ENCODE measurements around the gene STEAP3. TPM values are rescaled to one million over a fixed set of nuclear protein-coding genes. Genes with fewer than 3 reads are reported as not detected.

The STEAP3 gene
- total RNA-seq, 1 experiment from 2014 or later, result not detected

- Histone ChIP-seq H3K9me2 (replicated peaks; ENCODE audit: insufficient read depth, low read length) (no peaks in the 10 kb centered on the region), H3K9me3 (ENCODE audit: low read length) (no peaks in the 10 kb centered on the region), H2AFZ (ENCODE audit: low read length) (no peak overlapping the region), H3K36me3 (ENCODE audit: insufficient read depth, low read length) (no peaks in the 10 kb centered on the region), H3K27ac (ENCODE audit: low read length) (no peak overlapping the region), H3K27me3 (ENCODE audit: low read length) (no peaks in the 10 kb centered on the region), H3K4me3 (ENCODE audit: low read length) (no peak overlapping the region), H3K4me1 (ENCODE audit: low read length) (no peaks in the 10 kb centered on the region), H3K9ac (ENCODE audit: low read length) (no peak overlapping the region), H4K20me1 (ENCODE audit: insufficient read depth, low read depth, low read length) (no peaks in the 10 kb centered on the region), H3K4me2 (ENCODE audit: low read depth, low read length, poor library complexity, severe bottlenecking) (no peak overlapping the region), H3K79me2 (ENCODE audit: low read length) (no peaks in the 10 kb centered on the region)
- DNase-seq, result no peak
Measured at GRCh38 chr2:119179991-119180390, 43.6 kb upstream of the STEAP3 start.

DNA sequence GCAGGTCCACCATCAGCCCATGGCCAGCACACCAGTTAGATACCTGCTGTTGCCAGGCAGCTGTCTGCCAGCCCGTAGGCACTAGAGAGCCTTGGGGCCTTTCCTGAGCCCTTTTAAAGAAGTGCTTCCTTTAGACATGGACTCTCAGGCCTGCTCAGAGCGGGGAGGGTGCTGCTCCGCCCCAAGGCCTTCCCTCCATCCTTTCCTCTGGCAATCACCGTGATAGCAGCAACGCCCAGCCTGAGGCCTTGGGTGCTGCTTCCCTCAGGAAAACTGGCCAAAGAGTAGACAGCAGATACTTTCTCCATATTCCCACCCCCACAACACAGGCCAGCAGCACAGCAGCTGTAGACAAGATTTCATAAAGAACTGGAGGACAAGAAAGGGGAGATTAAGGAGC is 42.7 kb upstream of the STEAP3 start:
- no peak overlapping the region for H3K9ac ChIP-seq (ENCODE audit: low read length)
- H3K27me3 ChIP-seq (ENCODE audit: low read length), result no peaks in the 10 kb centered on the region
- H3K79me2 ChIP-seq (ENCODE audit: low read length), result no peaks in the 10 kb centered on the region
- H3K9me3 ChIP-seq (ENCODE audit: low read length), result no peaks in the 10 kb centered on the region
- H3K4me1 ChIP-seq (ENCODE audit: low read length), result no peaks in the 10 kb centered on the region
- H3K27ac ChIP-seq (ENCODE audit: low read length), result no peak overlapping the region
- H3K4me3 ChIP-seq (ENCODE audit: low read length), result no peak overlapping the region
- H3K4me2 ChIP-seq (ENCODE audit: low read depth, low read length, poor library complexity, severe bottlenecking), result no peak overlapping the region
- no peaks in the 10 kb centered on the region for H3K36me3 ChIP-seq (ENCODE audit: insufficient read depth, low read length)
- H3K9me2 ChIP-seq (replicated peaks; ENCODE audit: insufficient read depth, low read length), result no peaks in the 10 kb centered on the region
- no peak for DNase-seq
- H4K20me1 ChIP-seq (ENCODE audit: insufficient read depth, low read depth, low read length), result no peaks in the 10 kb centered on the region
- no peak overlapping the region for H2AFZ ChIP-seq (ENCODE audit: low read length)

GRCh38 chr2:119181391-119181790 is 42.2 kb upstream of the STEAP3 start:
- no peak overlapping the region for H3K4me3 ChIP-seq (ENCODE audit: low read length)
- H2AFZ ChIP-seq (ENCODE audit: low read length), result no peak overlapping the region
- no peaks in the 10 kb centered on the region for H3K79me2 ChIP-seq (ENCODE audit: low read length)
- no peak overlapping the region for H3K4me2 ChIP-seq (ENCODE audit: low read depth, low read length, poor library complexity, severe bottlenecking)
- no peak overlapping the region for H3K9ac ChIP-seq (ENCODE audit: low read length)
- DNase-seq, result no peak
- no peaks in the 10 kb centered on the region for H3K4me1 ChIP-seq (ENCODE audit: low read length)
- H3K36me3 ChIP-seq (ENCODE audit: insufficient read depth, low read length), result no peaks in the 10 kb centered on the region
- no peak overlapping the region for H3K27ac ChIP-seq (ENCODE audit: low read length)
- H3K27me3 ChIP-seq (ENCODE audit: low read length), result no peaks in the 10 kb centered on the region
- no peaks in the 10 kb centered on the region for H3K9me3 ChIP-seq (ENCODE audit: low read length)
- H3K9me2 ChIP-seq (replicated peaks; ENCODE audit: insufficient read depth, low read length), result no peaks in the 10 kb centered on the region
- no peaks in the 10 kb centered on the region for H4K20me1 ChIP-seq (ENCODE audit: insufficient read depth, low read depth, low read length)

- H4K20me1 ChIP-seq (ENCODE audit: insufficient read depth, low read depth, low read length), result no peaks in the 10 kb centered on the region
- H3K4me2 ChIP-seq (ENCODE audit: low read depth, low read length, poor library complexity, severe bottlenecking), result no peak overlapping the region
- no peaks in the 10 kb centered on the region for H3K79me2 ChIP-seq (ENCODE audit: low read length)
- H2AFZ ChIP-seq (ENCODE audit: low read length), result no peak overlapping the region
- no peaks in the 10 kb centered on the region for H3K36me3 ChIP-seq (ENCODE audit: insufficient read depth, low read length)
- no peaks in the 10 kb centered on the region for H3K27me3 ChIP-seq (ENCODE audit: low read length)
- no peaks in the 10 kb centered on the region for H3K9me3 ChIP-seq (ENCODE audit: low read length)
- no peaks in the 10 kb centered on the region for H3K4me1 ChIP-seq (ENCODE audit: low read length)
- H3K9me2 ChIP-seq (replicated peaks; ENCODE audit: insufficient read depth, low read length), result no peaks in the 10 kb centered on the region
- no peak for DNase-seq
- H3K4me3 ChIP-seq (ENCODE audit: low read length), result no peak overlapping the region
- H3K9ac ChIP-seq (ENCODE audit: low read length), result no peak overlapping the region
- H3K27ac ChIP-seq (ENCODE audit: low read length), result no peak overlapping the region
Measured at GRCh38 chr2:119181791-119182445, 41.7 kb upstream of the STEAP3 start.

GRCh38 chr2:119184512-119184911 is 39.1 kb upstream of the STEAP3 start:
- Histone ChIP-seq H2AFZ (ENCODE audit: low read length) (no peak overlapping the region), H3K27ac (ENCODE audit: low read length) (no peak overlapping the region), H3K9ac (ENCODE audit: low read length) (no peak overlapping the region), H3K27me3 (ENCODE audit: low read length) (no peaks in the 10 kb centered on the region), H3K4me1 (ENCODE audit: low read length) (no peaks in the 10 kb centered on the region), H3K79me2 (ENCODE audit: low read length) (no peaks in the 10 kb centered on the region), H3K36me3 (ENCODE audit: insufficient read depth, low read length) (no peaks in the 10 kb centered on the region), H3K9me2 (replicated peaks; ENCODE audit: insufficient read depth, low read length) (no peaks in the 10 kb centered on the region), H3K4me2 (ENCODE audit: low read depth, low read length, poor library complexity, severe bottlenecking) (no peak overlapping the region), H3K4me3 (ENCODE audit: low read length) (no peak overlapping the region), H4K20me1 (ENCODE audit: insufficient read depth, low read depth, low read length) (no peaks in the 10 kb centered on the region), H3K9me3 (ENCODE audit: low read length) (no peaks in the 10 kb centered on the region)
- no peak for DNase-seq

DNA sequence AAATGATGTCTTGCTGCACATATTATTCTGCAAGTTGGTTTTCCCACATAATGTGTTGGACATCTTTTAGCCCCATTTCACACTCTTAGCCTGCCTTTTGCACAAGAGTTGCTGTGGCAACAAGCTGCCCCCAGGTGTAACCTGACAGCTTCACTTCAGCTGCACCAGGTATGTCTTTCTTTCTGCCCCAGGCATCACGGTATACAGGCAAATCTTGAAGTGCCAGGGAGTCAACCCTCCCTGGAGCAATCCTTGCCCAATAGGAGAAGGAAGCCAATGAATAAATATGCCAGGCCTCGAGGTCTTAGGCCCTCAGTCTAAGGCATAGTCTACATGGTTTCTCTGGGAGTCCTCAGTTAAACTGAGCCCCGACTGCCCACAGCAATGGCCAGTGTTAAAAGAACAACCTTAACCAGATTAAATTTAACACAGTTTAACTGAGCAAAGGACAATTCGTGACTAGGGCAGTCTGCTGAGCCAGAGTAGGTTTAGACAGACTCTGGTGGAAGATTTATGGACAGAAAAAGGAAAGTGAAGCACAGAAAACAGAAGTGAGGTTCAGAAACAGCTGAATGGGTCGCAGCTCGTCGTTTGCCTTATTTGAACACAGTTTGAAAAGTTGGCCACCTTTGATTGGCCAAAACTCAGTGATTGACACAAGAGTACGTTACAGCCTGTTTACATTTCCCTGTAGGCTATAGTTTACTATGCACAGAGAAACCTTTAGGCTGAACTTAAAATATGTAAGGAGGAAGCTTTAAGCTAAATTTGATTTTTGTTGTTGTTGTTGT is 33.1 kb upstream of the STEAP3 start:
- H3K4me3 ChIP-seq (ENCODE audit: low read length), result no peak overlapping the region
- DNase-seq, result no peak
- H3K27me3 ChIP-seq (ENCODE audit: low read length), result no peaks in the 10 kb centered on the region
- no peaks in the 10 kb centered on the region for H3K36me3 ChIP-seq (ENCODE audit: insufficient read depth, low read length)
- no peaks in the 10 kb centered on the region for H3K4me1 ChIP-seq (ENCODE audit: low read length)
- no peaks in the 10 kb centered on the region for H3K79me2 ChIP-seq (ENCODE audit: low read length)
- no peaks in the 10 kb centered on the region for H4K20me1 ChIP-seq (ENCODE audit: insufficient read depth, low read depth, low read length)
- no peaks in the 10 kb centered on the region for H3K9me3 ChIP-seq (ENCODE audit: low read length)
- no peak overlapping the region for H2AFZ ChIP-seq (ENCODE audit: low read length)
- no peaks in the 10 kb centered on the region for H3K9me2 ChIP-seq (replicated peaks; ENCODE audit: insufficient read depth, low read length)
- H3K27ac ChIP-seq (ENCODE audit: low read length), result no peak overlapping the region
- no peak overlapping the region for H3K4me2 ChIP-seq (ENCODE audit: low read depth, low read length, poor library complexity, severe bottlenecking)
- H3K9ac ChIP-seq (ENCODE audit: low read length), result no peak overlapping the region

DNA sequence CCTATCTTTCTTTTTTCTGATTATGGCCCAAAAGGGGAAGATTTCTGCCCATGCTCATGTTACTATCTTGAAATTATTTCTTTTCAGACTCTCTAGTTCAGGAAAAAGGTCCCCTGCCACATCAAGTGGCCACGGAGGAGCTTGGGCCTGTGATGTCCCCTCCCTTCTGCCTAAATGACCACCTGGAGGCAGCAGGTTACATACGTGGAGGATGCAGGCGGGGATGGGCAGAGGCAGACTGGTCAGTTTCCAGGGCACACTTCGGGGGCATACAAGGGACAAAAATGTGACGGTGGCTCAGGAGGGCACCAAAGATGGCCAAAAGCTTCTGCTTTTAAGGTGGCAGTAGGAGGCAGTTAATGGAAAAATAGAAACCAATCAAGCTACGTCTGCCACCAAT is 30.7 kb upstream of the STEAP3 start:
- no peak for DNase-seq
- no peak overlapping the region for H3K4me2 ChIP-seq (ENCODE audit: low read depth, low read length, poor library complexity, severe bottlenecking)
- H3K9me3 ChIP-seq (ENCODE audit: low read length), result no peaks in the 10 kb centered on the region
- H4K20me1 ChIP-seq (ENCODE audit: insufficient read depth, low read depth, low read length), result no peaks in the 10 kb centered on the region
- H3K4me1 ChIP-seq (ENCODE audit: low read length), result no peaks in the 10 kb centered on the region
- H3K9ac ChIP-seq (ENCODE audit: low read length), result no peak overlapping the region
- no peak overlapping the region for H2AFZ ChIP-seq (ENCODE audit: low read length)
- H3K9me2 ChIP-seq (replicated peaks; ENCODE audit: insufficient read depth, low read length), result no peaks in the 10 kb centered on the region
- H3K27ac ChIP-seq (ENCODE audit: low read length), result no peak overlapping the region
- H3K27me3 ChIP-seq (ENCODE audit: low read length), result no peaks in the 10 kb centered on the region
- H3K4me3 ChIP-seq (ENCODE audit: low read length), result no peak overlapping the region
- H3K36me3 ChIP-seq (ENCODE audit: insufficient read depth, low read length), result no peaks in the 10 kb centered on the region
- no peaks in the 10 kb centered on the region for H3K79me2 ChIP-seq (ENCODE audit: low read length)

- H3K4me1 ChIP-seq (ENCODE audit: low read length), result no peaks in the 10 kb centered on the region
- H3K9me3 ChIP-seq (ENCODE audit: low read length), result no peaks in the 10 kb centered on the region
- no peak overlapping the region for H2AFZ ChIP-seq (ENCODE audit: low read length)
- no peaks in the 10 kb centered on the region for H4K20me1 ChIP-seq (ENCODE audit: insufficient read depth, low read depth, low read length)
- H3K9ac ChIP-seq (ENCODE audit: low read length), result no peak overlapping the region
- no peak overlapping the region for H3K4me3 ChIP-seq (ENCODE audit: low read length)
- no peaks in the 10 kb centered on the region for H3K36me3 ChIP-seq (ENCODE audit: insufficient read depth, low read length)
- H3K79me2 ChIP-seq (ENCODE audit: low read length), result no peaks in the 10 kb centered on the region
- no peak overlapping the region for H3K27ac ChIP-seq (ENCODE audit: low read length)
- H3K27me3 ChIP-seq (ENCODE audit: low read length), result no peaks in the 10 kb centered on the region
- no peak for DNase-seq
- H3K4me2 ChIP-seq (ENCODE audit: low read depth, low read length, poor library complexity, severe bottlenecking), result no peak overlapping the region
- no peaks in the 10 kb centered on the region for H3K9me2 ChIP-seq (replicated peaks; ENCODE audit: insufficient read depth, low read length)
Measured at GRCh38 chr2:119195001-119195400, 28.6 kb upstream of the STEAP3 start.
